Measurements from ENCODE around the gene TAAR2.

TAAR2 gene, protein sequence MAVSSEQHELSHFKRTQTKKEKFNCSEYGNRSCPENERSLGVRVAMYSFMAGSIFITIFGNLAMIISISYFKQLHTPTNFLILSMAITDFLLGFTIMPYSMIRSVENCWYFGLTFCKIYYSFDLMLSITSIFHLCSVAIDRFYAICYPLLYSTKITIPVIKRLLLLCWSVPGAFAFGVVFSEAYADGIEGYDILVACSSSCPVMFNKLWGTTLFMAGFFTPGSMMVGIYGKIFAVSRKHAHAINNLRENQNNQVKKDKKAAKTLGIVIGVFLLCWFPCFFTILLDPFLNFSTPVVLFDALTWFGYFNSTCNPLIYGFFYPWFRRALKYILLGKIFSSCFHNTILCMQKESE

DNA sequence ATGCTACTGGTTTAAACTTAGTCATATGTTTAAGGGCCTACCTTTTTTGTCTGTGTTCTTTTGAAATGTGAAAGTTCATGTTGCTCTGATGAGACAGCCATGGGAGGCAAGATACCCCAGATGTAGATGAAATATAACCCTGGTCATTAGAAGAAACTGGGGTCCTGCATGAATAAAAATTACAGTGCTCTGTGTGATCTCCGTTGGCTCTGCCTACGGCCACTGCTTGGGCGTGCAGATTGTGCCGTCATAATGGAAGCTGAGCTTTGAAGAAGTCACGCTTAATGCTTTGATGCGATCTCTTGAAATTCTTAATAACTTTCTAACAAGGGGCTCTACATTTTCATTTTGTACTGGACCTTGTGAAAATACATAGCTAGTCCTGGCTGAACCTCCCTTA, at the start of gene TAAR2:
Gene TAAR2 (minus strand): TSS at position 101 of the 400 bp plus-strand sequence. CDS start 0 bp downstream, at position 101.
- no peak within 1 kb of the TSS for H3K4me3 Mint-ChIP-seq

DNA sequence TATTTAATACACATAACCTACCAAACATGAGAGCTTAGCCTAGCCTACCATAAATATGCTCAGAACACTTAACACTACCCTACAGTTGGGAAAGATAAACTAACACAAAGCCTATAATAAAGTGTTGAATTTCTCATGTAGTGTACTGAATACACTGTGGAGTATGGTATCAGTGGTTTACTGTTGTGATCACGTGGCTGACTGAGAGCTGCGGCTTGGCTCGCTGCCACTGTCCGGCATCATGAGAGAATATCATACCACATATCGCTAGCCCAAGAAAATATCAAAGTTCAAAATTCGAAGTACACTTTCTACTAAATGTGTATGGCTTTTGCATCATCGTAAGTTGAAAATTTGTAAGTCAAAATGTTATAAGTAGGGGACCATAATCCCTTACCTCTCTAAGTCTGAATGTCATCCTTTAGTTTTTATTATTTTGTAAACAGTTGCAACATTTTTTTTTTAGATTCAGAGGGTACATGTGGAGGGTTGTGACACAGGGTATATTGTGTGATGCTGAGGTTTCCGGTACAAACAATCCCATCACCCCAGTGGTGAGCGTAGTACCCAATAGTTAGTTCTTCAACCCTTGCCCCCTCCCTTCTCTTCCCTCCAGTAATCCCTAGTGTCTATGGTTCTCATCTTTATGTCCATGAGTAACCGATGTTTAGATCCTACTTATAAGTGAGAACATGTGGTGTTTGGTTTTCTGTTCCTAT, 49.5 kb upstream of the TAAR2 start:
- no peaks in the 10 kb centered on the region for H3K4me1 Mint-ChIP-seq
- H3K9me3 Mint-ChIP-seq: peaks cover 4% of the 10 kb centered on the region
- no peak for DNase-seq
- H3K27me3 Mint-ChIP-seq (ENCODE audit: low read depth, poor library complexity): peaks cover 3% of the 10 kb centered on the region
- H3K27ac Mint-ChIP-seq: no peak overlapping the region
- no peak overlapping the region for H3K4me3 Mint-ChIP-seq
- no peaks in the 10 kb centered on the region for H3K36me3 Mint-ChIP-seq (ENCODE audit: low read depth)
- TF ChIP-seq, protein P1, sequence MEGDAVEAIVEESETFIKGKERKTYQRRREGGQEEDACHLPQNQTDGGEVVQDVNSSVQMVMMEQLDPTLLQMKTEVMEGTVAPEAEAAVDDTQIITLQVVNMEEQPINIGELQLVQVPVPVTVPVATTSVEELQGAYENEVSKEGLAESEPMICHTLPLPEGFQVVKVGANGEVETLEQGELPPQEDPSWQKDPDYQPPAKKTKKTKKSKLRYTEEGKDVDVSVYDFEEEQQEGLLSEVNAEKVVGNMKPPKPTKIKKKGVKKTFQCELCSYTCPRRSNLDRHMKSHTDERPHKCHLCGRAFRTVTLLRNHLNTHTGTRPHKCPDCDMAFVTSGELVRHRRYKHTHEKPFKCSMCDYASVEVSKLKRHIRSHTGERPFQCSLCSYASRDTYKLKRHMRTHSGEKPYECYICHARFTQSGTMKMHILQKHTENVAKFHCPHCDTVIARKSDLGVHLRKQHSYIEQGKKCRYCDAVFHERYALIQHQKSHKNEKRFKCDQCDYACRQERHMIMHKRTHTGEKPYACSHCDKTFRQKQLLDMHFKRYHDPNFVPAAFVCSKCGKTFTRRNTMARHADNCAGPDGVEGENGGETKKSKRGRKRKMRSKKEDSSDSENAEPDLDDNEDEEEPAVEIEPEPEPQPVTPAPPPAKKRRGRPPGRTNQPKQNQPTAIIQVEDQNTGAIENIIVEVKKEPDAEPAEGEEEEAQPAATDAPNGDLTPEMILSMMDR (IDR thresholded peaks at IDR 0.05): no peak

More for the DNA sequence above, at the start of gene TAAR2:
- Mint-ChIP-seq H3K9me3 (peaks cover 25% of the 10 kb centered on the region), H3K4me1 (peaks cover 12% of the 10 kb centered on the region), H3K36me3 (ENCODE audit: low read depth) (no peaks in the 10 kb centered on the region), H3K27ac (peak within 1 kb of the TSS; percentile 73), H3K27me3 (ENCODE audit: low read depth, poor library complexity) (no peaks in the 10 kb centered on the region)
- TF ChIP-seq, protein P1 (IDR thresholded peaks at IDR 0.05): no peak
- DNase-seq: no peak

DNA sequence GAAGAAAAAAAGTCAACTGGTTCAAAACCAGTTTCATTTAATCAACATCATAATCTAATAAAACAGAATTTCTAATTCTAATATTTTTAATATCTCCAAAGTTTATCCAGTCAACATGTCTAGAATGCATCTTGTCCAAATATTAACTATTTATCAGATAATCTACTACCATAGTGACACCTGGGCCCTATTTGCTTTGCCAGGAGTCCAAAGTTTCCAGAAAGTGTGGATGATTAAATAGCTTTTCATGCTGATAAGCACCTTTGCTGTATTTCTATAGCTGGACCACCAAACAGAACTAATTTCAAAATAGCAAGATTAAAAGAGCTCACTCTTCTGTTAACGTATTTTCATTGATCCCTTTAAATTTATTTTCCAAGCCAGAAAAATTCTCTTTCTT, 47.2 kb upstream of the TAAR2 start:
- no peak for DNase-seq
- peaks cover 3% of the 10 kb centered on the region for H3K27me3 Mint-ChIP-seq (ENCODE audit: low read depth, poor library complexity)
- TF ChIP-seq, protein P1 (IDR thresholded peaks at IDR 0.05): no peak

DNA sequence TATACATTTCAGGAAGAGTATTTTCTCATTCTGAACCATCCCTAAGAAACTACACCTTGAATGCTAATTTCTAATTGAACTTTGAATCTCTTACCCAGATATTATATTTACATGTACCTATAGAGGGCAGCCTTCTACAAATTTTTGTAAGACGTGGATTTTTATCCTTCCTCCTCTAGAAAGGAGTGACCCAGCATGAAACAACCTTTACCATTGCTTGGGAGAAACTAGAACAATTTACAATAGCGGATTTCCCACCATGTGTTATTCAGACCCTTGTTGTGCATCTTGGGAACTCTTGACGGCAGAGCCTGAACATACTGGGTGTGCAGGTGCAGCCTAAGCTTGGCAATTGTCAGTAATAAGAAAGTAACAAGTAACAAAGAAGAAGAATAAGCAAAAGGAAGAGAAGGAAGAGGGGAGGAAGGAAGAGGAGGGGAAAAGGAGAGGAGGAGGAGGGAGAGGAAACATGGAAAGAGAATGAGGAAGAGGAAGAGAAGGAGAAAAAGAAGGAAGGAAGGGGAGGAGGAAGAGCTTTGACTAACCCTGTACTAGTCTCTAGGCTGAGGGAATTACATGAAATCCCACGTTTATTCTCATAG, 45.7 kb upstream of the TAAR2 start:
- Mint-ChIP-seq H3K36me3 (ENCODE audit: low read depth) (no peaks in the 10 kb centered on the region), H3K4me1 (no peaks in the 10 kb centered on the region)

More for the DNA sequence above, 47.2 kb upstream of the TAAR2 start:
- Mint-ChIP-seq H3K4me1 (no peaks in the 10 kb centered on the region), H3K9me3 (no peaks in the 10 kb centered on the region), H3K4me3 (no peak overlapping the region), H3K27ac (no peak overlapping the region), H3K36me3 (ENCODE audit: low read depth) (no peaks in the 10 kb centered on the region)

DNA sequence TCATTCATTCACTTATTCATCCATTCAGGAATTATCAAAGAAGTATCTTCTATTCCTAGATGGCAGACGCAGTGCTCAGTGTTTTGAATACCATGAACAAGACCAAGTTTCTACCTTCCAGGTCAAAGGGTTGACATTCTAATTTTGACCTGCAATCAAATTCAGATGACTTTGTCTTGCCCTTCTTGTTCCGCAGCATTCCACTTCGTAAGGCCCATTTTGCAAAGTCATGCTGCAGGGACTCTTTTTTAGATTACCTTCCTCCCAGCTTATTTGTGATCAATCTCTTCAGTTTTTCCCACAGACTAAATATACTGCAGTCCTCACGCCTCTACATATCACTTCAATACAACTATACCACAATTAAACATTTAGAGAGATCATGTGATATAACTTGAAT, 42.0 kb upstream of the TAAR2 start:
- no peak for DNase-seq
- H3K27me3 Mint-ChIP-seq (ENCODE audit: low read depth, poor library complexity): peaks cover 3% of the 10 kb centered on the region
- no peak overlapping the region for H3K4me3 Mint-ChIP-seq
- TF ChIP-seq, protein P1 (IDR thresholded peaks at IDR 0.05): no peak
- H3K36me3 Mint-ChIP-seq (ENCODE audit: low read depth): no peaks in the 10 kb centered on the region
- no peak overlapping the region for H3K27ac Mint-ChIP-seq
- peaks cover 3% of the 10 kb centered on the region for H3K9me3 Mint-ChIP-seq
- H3K4me1 Mint-ChIP-seq: no peaks in the 10 kb centered on the region

More for the DNA sequence above, 45.7 kb upstream of the TAAR2 start:
- Mint-ChIP-seq H3K27me3 (ENCODE audit: low read depth, poor library complexity) (peaks cover 3% of the 10 kb centered on the region), H3K27ac (no peak overlapping the region), H3K4me3 (no peak overlapping the region), H3K9me3 (peaks cover 3% of the 10 kb centered on the region)
- TF ChIP-seq, protein P1 (IDR thresholded peaks at IDR 0.05): peak; percentile 44
- no peak for DNase-seq

Measured in nephron progenitor cell (in vitro differentiated cells).